DOHH2 (cell line): ENCODE measurements around the gene SLC25A28.

Experiments
- EZH2phosphoT487 ChIP-seq: fragments of 200-600 bp; sonication (generic); IDR thresholded peaks from 2 replicates; pipeline ENCODE4 v1.6.1; 2017; ENCODE audit warnings: borderline replicate concordance, mild to moderate bottlenecking, antibody characterized with exemption, low read length, moderate library complexity, mixed read lengths
- TF ChIP-seq, protein P1 (sequence below): fragments of 200-600 bp; sonication (generic); IDR thresholded peaks from one replicate; pipeline ENCODE4 v1.5.1; 2014; ENCODE audit warnings: antibody characterized with exemption, mild to moderate bottlenecking, low read depth, low read length; ENCODE audit not compliant: poor library complexity, severe bottlenecking

DNA sequence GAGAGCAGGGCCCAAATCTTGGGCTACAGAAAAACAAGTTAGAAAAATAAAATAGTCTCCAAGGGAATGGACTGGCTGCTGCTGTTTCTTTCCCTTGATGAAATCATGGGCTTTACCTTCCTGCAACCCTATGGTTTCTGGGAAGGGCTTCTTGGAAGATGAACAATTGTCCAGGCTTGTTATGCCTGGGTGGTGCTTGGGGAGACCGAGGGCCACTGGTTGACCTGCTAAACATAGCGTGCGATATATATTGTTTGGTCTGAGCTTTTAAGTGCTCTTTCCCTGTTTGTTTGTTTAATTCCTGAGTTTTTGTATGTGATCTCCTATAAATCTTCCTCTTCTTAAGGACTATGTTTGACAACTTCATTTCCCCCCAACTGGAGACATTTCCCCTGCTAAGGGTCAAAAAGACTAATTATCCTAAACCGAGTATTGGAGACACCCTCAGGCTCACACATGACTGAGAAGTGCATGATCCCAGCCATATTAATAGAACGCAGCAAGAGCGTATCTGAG lies 37.9 kb downstream of the SLC25A28 start:
- TF ChIP-seq, protein P1, sequence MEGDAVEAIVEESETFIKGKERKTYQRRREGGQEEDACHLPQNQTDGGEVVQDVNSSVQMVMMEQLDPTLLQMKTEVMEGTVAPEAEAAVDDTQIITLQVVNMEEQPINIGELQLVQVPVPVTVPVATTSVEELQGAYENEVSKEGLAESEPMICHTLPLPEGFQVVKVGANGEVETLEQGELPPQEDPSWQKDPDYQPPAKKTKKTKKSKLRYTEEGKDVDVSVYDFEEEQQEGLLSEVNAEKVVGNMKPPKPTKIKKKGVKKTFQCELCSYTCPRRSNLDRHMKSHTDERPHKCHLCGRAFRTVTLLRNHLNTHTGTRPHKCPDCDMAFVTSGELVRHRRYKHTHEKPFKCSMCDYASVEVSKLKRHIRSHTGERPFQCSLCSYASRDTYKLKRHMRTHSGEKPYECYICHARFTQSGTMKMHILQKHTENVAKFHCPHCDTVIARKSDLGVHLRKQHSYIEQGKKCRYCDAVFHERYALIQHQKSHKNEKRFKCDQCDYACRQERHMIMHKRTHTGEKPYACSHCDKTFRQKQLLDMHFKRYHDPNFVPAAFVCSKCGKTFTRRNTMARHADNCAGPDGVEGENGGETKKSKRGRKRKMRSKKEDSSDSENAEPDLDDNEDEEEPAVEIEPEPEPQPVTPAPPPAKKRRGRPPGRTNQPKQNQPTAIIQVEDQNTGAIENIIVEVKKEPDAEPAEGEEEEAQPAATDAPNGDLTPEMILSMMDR = no peak
- no peak for TF ChIP-seq EZH2phosphoT487
